Measurements from ENCODE around the gene ZFYVE21.

GRCh38 chr14:103714063-103714724 is 1.4 kb upstream of the ZFYVE21 start:
- TF ChIP-seq CTCF (IDR thresholded peaks at IDR 0.05) (no peak), POLR2A (IDR thresholded peaks at IDR 0.05) (no peak)
